Amniotic epithelial cell (primary cell): ENCODE data around the gene VPS41.

Experiments used
- DNase-seq: peaks from one replicate; pipeline ENCODE4 v3.0.0-alpha.2; 2010; ENCODE audit warnings: low read depth

Gene VPS41

GRCh38 chr7:38905056-38905759, 3.8 kb downstream of the VPS41 start:
- DNase-seq = peak; percentile 84

- no peak for DNase-seq
These were observed 5.9 kb downstream of the VPS41 start for GRCh38 chr7:38903057-38903456.

- DNase-seq = no peak
These were observed 6.5 kb downstream of the VPS41 start for GRCh38 chr7:38902449-38902848.

GRCh38 chr7:38893061-38893460, 15.9 kb downstream of the VPS41 start:
- DNase-seq = peak; percentile 5

- no peak for DNase-seq
These were observed 18.4 kb downstream of the VPS41 start for GRCh38 chr7:38890597-38890996.

GRCh38 chr7:38889872-38890432, 19.0 kb downstream of the VPS41 start:
- DNase-seq = no peak

GRCh38 chr7:38889079-38889478, 19.9 kb downstream of the VPS41 start:
- no peak for DNase-seq

GRCh38 chr7:38886265-38886664, 22.7 kb downstream of the VPS41 start:
- DNase-seq = no peak

- no peak for DNase-seq
These were observed 25.3 kb downstream of the VPS41 start for GRCh38 chr7:38883706-38884105.

GRCh38 chr7:38881947-38882684, 26.9 kb downstream of the VPS41 start:
- no peak for DNase-seq

GRCh38 chr7:38881015-38881414, 28.0 kb downstream of the VPS41 start:
- DNase-seq = no peak

GRCh38 chr7:38880454-38880853, 28.5 kb downstream of the VPS41 start:
- DNase-seq = no peak

GRCh38 chr7:38880035-38880434, 29.0 kb downstream of the VPS41 start:
- no peak for DNase-seq

- DNase-seq = no peak
These were observed 30.1 kb downstream of the VPS41 start for GRCh38 chr7:38878694-38879457.

- DNase-seq = no peak
These were observed 35.6 kb downstream of the VPS41 start for GRCh38 chr7:38873433-38873832.

GRCh38 chr7:38872202-38872601, 36.8 kb downstream of the VPS41 start:
- no peak for DNase-seq

- DNase-seq = no peak
These were observed 38.8 kb downstream of the VPS41 start for GRCh38 chr7:38870147-38870546.

GRCh38 chr7:38863601-38864291, 45.2 kb downstream of the VPS41 start:
- DNase-seq = no peak

GRCh38 chr7:38862666-38863065, 46.3 kb downstream of the VPS41 start:
- no peak for DNase-seq

GRCh38 chr7:38858259-38858884, 50.6 kb downstream of the VPS41 start:
- peak; percentile 72 for DNase-seq

- peak; percentile 31 for DNase-seq
These were observed 53.1 kb downstream of the VPS41 start for GRCh38 chr7:38855867-38856266.
